HTR-8/SVneo (cell line): ENCODE results near the gene CIT.
"Not testable (repeated sequence)": the region's sequence is repeated elsewhere in the genome, so short reads cannot be mapped to it uniquely, and the experiment has no call there.

ENCODE experiments used
- DNase-seq: peaks from one replicate; pipeline ENCODE4 v3.0.0; 2011; ENCODE audit warnings: low spot score, mixed read lengths; ENCODE audit not compliant: insufficient read length
- FAIRE-seq: peaks from 2 replicates; lab custom pipeline; 2011; peaks lifted over from hg19 to GRCh38; lab: Jason Lieb, UNC

The CIT gene

GRCh38 chr12:119746169-119746568, 131.0 kb downstream of the CIT start:
- FAIRE-seq = no peak
- no peak for DNase-seq

DNA sequence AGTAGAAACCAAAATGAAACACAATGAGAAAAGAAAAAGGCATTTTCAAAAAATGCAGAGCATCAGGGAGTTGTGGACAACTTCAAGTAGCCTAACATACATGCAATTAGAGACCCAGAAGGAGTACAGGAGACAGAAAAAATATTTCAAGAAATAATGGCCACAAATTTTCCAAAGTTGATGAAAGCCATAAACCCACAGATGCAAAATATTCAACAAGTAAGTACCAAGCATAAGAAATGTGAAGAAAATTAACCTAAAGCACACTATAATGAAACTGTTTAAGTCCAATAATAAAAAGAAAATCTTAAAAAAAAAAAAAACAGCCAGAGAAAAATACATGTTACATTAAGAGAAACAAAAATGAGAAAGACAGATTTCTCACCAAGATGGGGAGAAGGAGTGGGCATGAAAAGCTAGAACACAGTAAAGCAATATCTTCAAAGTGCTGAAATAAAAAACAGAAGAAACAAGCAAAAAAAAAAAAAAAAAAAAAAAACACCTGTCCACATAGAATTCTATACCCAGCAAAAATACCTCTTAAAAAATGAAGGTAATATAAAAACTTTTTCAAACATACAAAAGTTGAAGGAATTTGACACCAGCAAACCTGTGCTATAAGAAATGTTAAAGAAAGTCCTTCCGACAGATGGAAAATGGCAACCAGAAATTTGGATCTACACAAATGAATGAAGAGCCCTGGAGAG, 132.1 kb downstream of the CIT start:
- DNase-seq = no peak
- FAIRE-seq = no peak

GRCh38 chr12:119742700-119743099, 134.4 kb downstream of the CIT start:
- no peak for FAIRE-seq
- DNase-seq = no peak

DNA sequence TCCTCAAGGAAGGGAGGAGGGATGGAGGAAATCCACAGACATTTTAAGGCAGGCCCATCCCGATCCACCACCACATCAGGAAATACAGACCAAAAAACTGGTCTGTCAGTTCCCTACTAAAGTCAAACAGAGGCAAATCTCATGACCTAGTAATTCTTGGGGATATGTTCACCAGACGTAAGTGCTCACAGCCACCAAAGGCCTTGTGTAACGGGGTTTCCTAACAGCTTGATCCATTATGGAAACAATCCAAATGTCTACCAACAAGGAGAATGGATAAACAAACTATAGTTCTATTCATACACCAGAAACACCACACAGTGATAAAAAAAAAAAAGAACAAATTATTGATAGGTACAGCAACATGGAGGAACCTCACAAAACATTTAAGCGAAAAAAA, 136.3 kb downstream of the CIT start:
- DNase-seq = no peak
- FAIRE-seq = no peak

GRCh38 chr12:119735079-119735478, 142.0 kb downstream of the CIT start:
- FAIRE-seq (no peak), DNase-seq (no peak)

DNA sequence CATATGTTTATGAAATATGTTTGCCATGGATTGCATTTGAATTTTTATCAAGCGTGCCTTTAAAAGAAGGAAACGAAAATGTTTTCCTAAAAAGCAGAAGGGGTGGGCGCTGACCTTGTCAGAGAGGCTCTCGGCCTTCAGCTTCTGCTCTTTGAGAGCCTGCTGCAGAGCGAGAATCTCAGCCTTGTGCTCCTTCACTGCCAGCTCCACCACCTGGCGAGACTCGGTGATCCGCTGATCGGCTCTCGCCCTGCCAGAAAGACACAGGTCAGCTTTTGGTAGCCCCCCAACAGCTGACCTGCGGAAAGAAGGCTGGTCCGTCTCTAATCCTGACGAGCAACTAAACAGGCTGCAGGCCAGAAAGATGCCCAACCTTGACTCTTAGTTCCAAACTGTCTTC, 146.7 kb downstream of the CIT start:
- FAIRE-seq (no peak), DNase-seq (no peak)

DNA sequence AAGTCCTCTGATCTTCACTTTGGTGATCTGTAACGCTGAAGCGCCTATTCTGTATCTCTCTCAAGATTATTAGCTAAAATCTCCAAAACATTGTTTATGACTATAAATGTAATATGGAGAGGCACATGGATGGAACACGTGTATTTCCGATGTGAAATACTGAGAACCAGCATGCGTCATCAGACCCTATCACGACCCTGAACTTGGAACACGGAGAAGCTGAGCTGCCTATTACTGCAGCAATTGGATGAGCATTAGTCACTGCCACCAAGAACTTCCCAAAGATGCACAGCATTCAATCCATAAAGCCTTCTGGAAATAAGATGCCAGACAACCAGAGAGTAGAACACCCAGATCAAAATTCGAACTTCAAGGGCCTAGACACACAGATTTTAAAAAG, 147.2 kb downstream of the CIT start:
- FAIRE-seq (no peak), DNase-seq (no peak)

DNA sequence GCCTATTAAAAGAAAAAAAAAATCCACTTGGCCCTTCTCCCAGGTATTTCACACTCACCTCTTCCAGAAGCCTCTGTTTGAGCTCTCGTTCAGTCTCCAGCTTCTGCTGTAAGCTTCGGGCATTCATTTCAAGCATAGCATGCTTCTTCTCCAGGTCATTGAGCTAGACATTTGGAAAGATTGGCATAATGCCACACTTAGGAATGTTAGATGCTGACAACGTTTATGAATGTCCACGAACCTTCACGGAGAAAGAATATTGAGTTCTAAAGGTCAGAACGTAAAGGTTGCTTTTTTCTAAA, 148.7 kb downstream of the CIT start:
- no peak for DNase-seq
- no peak for FAIRE-seq

DNA sequence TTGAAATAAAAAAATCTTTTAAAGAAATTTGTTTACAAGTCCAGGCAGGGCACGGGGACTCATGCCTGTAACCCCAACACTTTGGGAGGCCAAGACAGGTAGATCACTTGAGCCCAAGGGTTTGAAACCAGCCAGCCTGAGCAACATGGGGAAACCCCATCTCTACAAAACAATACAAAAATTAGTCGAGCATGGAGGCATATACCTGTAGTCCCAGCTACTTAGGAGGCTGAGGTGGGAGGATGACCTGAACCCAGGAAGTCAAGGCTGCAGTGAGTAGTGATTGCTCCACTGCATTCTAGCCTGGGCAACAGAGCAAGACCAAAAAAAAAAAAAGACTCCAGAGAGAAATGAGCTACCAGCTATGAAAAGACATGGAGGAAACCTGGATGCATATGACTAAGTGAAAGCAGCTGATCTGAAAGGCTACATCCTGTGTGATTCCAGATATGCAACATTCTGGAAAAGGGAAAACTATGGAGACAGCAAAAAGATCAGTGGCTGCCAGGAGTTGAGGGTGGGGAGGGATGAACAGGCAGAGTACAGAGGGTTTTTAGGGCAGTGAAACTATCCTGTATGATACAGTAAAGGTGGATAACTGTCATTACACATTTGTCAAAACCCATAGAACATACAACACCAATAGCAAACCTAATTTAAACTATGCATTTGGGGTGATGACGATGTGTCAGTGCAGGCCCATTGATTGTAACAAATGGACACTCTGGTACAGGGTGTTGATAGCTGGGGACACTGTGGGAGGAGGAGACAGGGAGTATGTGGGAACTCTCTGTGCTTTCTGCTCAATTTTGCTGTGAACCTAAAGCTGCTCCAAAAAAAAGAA, 149.3 kb downstream of the CIT start:
- DNase-seq = no peak
- FAIRE-seq = no peak

DNA sequence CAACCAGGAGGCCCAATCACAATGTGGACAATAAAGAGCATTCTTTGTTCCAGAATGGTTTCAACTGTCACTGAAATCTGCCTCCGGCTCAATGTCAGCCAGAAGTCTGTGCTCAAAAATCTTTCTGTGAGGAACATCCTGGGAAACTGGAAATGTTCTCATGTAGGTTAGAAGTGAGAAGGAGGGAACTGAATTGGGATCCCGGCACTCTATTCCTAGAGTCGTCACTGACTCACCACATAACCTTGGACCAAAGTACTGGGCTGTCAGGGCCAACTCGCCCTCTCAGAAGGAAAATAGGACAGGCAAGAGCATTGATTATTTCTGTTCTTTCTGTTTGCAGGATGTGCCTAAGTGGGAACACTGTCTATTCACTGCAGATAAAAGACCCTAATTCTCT, 151.6 kb downstream of the CIT start:
- FAIRE-seq = no peak

GRCh38 chr12:119721306-119721705, 155.8 kb downstream of the CIT start:
- DNase-seq (no peak), FAIRE-seq (no peak)

More for the DNA sequence above, 151.6 kb downstream of the CIT start:
- DNase-seq = no peak

GRCh38 chr12:119720349-119720748, 156.8 kb downstream of the CIT start:
- FAIRE-seq (no peak), DNase-seq (no peak)

GRCh38 chr12:119718141-119718540, 159.0 kb downstream of the CIT start:
- FAIRE-seq = no peak
- no peak for DNase-seq

DNA sequence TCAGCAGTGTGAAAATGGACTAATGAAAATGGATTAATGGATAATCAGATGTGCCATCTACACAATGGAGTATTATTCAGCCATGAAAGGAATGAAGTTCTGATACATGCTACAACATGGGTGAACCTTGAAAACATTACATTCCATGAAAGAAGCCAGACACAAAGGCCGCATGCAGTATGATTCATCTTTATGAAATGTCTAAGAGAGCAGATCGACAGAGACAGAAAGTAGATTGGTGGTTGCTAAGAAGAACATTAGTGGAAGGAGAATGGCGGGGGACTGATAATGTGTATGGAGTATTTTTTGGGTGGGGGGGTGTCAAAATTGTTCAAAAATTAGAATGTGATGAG, 161.9 kb downstream of the CIT start:
- DNase-seq = no peak
- no peak for FAIRE-seq

- no peak for FAIRE-seq
- DNase-seq = no peak
These were observed 162.4 kb downstream of the CIT start for GRCh38 chr12:119714614-119715267.

- DNase-seq (no peak), FAIRE-seq (no peak)
These were observed 163.5 kb downstream of the CIT start for GRCh38 chr12:119713551-119714031.

DNA sequence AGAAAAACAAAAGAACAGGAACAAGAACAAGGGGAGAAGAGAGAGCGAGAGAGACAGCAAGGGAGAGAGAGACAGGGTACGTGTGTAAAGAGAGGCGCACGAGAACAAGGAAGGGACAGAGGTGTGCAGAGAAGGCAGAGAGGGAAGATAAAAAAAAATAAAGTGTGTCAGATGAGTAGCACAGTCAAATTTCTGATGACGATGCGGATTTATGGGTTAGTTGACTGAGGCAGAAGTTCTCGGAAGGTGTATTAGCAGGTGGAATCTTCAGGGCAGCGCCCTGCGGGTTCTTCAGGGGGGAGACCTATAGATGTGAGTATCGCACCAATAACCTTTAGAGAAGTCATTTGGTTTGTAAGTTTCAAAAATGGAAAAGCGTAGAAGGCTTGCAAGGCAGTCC, 164.4 kb downstream of the CIT start:
- FAIRE-seq = no peak
- DNase-seq = no peak

- DNase-seq (no peak), FAIRE-seq (no peak)
These were observed 165.4 kb downstream of the CIT start for GRCh38 chr12:119711693-119712092.

GRCh38 chr12:119710965-119711551, 166.1 kb downstream of the CIT start:
- FAIRE-seq (no peak), DNase-seq (no peak)

DNA sequence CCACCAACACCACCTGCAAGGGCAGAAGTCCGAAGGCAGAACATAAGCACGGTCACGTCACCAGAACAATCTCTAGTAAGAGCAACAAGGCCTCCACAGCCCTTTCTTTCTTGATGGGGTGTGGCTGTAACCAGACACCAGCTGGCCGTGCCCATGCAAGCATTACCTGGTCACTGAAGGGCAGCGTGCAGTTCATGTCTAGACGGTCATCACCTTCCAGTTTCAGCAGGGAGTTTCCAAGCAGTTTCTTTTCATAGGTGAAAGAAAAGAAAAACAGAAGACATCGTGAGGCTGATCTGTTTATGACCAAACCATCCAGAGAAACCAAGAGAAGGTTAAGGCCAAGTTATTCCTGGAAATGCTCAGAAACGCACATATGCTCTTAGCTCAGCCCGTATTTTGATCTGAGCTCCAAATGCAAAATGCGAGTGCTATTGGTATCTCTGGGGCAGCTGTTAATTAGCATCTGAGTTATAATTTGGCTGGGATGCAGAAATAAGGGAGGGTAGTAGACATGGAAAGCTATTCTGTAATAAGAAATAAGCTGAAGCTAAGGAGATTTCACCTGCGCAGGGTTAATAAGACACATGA, 166.7 kb downstream of the CIT start:
- no peak for DNase-seq
- no peak for FAIRE-seq

- not testable (repeated sequence) for FAIRE-seq, DNase-seq
These were observed 170.7 kb downstream of the CIT start for GRCh38 chr12:119706427-119706826.
